A673 (cell line): ENCODE results near the gene COL4A6. TPM values are rescaled to one million over a fixed set of nuclear protein-coding genes. Genes with fewer than 3 reads are reported as not detected.

Experiments
- BruUV-seq: library from RNA; stranded (reverse); fragments of 400-500 nt; replicated peaks from 2 replicates; lab custom pipeline; 2021; lab: Mats Ljungman, UMichigan
- CTCF ChIA-PET: fragments of 300-600 bp; sonication (Branson Sonifier 250); formaldehyde crosslinking; loops from one replicate; lab custom pipeline; 2022; ENCODE audit warnings: antibody characterized with exemption; lab: Charles Lee
- POLR2A ChIA-PET: fragments of 300-600 bp; sonication (Branson Sonifier 250); formaldehyde crosslinking; loops from one replicate; lab custom pipeline; 2022; ENCODE audit warnings: antibody characterized with exemption; ENCODE audit not compliant: low non-redundant PET; lab: Charles Lee
- DNase-seq: peaks from one replicate; pipeline ENCODE4 v3.0.0-alpha.2; 2015; ENCODE audit warnings: low spot score
- H3K27ac ChIP-seq: fragments of 200-600 bp; sonication (generic); 2 replicates; pipeline ENCODE4 v1.5.1; 2016; ENCODE audit warnings: mixed run types, low read depth, mild to moderate bottlenecking, mixed read lengths, antibody characterized with exemption, low read length; ENCODE audit not compliant: poor library complexity, severe bottlenecking
- H3K27me3 ChIP-seq: fragments of 200-600 bp; sonication (generic); replicated peaks from 2 replicates; pipeline ENCODE4 v1.6.1; 2017; ENCODE audit warnings: mixed run types, low read depth, mild to moderate bottlenecking, mixed read lengths, antibody characterized with exemption, low read length; ENCODE audit not compliant: insufficient read depth, poor library complexity
- H3K36me3 ChIP-seq: fragments of 200-600 bp; sonication (generic); 2 replicates; pipeline ENCODE4 v1.6.1; 2016; ENCODE audit warnings: mixed run types, mild to moderate bottlenecking, mixed read lengths, antibody characterized with exemption, low read length; ENCODE audit not compliant: insufficient read depth, poor library complexity, severe bottlenecking
- H3K4me1 ChIP-seq: fragments of 200-600 bp; sonication (generic); 2 replicates; pipeline ENCODE4 v1.6.1; 2017; ENCODE audit warnings: mixed run types, mild to moderate bottlenecking, mixed read lengths, antibody characterized with exemption, low read length; ENCODE audit not compliant: insufficient read depth, poor library complexity, severe bottlenecking
- H3K4me3 ChIP-seq: fragments of 200-600 bp; sonication (generic); 2 replicates; pipeline ENCODE4 v1.5.1; 2016; ENCODE audit warnings: low read depth, mixed run types, mild to moderate bottlenecking, mixed read lengths, low read length; ENCODE audit not compliant: poor library complexity, severe bottlenecking
- H3K9me3 ChIP-seq: fragments of 200-600 bp; sonication (generic); 2 replicates; pipeline ENCODE4 v1.6.1; 2016; ENCODE audit warnings: mixed run types, low read depth, mild to moderate bottlenecking, mixed read lengths, antibody characterized with exemption, low read length; ENCODE audit not compliant: poor library complexity, severe bottlenecking
- CTCF ChIP-seq: fragments of 300-800, 200-600 bp; sonication (generic); conservative IDR thresholded peaks from 2 replicates; pipeline ENCODE4 v1.5.1; 2017; ENCODE audit warnings: low read depth, mild to moderate bottlenecking, antibody characterized with exemption, low read length, moderate library complexity, mixed read lengths
- EZH2 ChIP-seq: fragments of 200-600 bp; sonication (generic); IDR thresholded peaks from 2 replicates; pipeline ENCODE4 v1.6.1; 2017; ENCODE audit warnings: borderline replicate concordance, low read depth, mild to moderate bottlenecking, mixed read lengths, antibody characterized with exemption, low read length; ENCODE audit not compliant: poor library complexity, severe bottlenecking
- intact Hi-C: fragments of 100-400 bp; cut with micrococcal nuclease; formaldehyde crosslinking; loops from one replicate; pipeline ENCODE4 v1.10.0; 2022; ENCODE audit not compliant: unreplicated experiment
- total RNA-seq: library from RNA; stranded (reverse); gene quantifications from 2 replicates; pipeline ENCODE4 v1.2.3, GENCODE V29; 2021

COL4A6 gene
- total RNA-seq, 1 experiment from 2014 or later, result not detected

GRCh38 chrX:108221301-108221864, 216.8 kb downstream of the COL4A6 start:
- H3K4me3 ChIP-seq, result no peak overlapping the region
- H3K36me3 ChIP-seq, result no peaks in the 10 kb centered on the region
- no peaks in the 10 kb centered on the region for H3K9me3 ChIP-seq
- no peaks in the 10 kb centered on the region for H3K27me3 ChIP-seq
- H3K4me1 ChIP-seq, result peaks cover 3% of the 10 kb centered on the region
- BruUV-seq, result no TSS peak
- POLR2A ChIA-PET, result no interaction called here
- no peak for DNase-seq
- no peak for TF ChIP-seq EZH2
- no peak for TF ChIP-seq CTCF
- intact Hi-C loops, result no loop called here
- CTCF ChIA-PET, result no interaction called here
- H3K27ac ChIP-seq, result no peak overlapping the region

GRCh38 chrX:108219949-108220601, 218.1 kb downstream of the COL4A6 start:
- TF ChIP-seq EZH2 (no peak), CTCF (no peak)
- H3K4me1 ChIP-seq, result peaks cover 2% of the 10 kb centered on the region
- no TSS peak for BruUV-seq
- POLR2A ChIA-PET, result no interaction called here
- CTCF ChIA-PET, result no interaction called here
- H3K36me3 ChIP-seq, result no peaks in the 10 kb centered on the region
- no peak overlapping the region for H3K27ac ChIP-seq
- DNase-seq, result no peak
- intact Hi-C loops, result no loop called here
- H3K27me3 ChIP-seq, result no peaks in the 10 kb centered on the region
- no peak overlapping the region for H3K4me3 ChIP-seq
- H3K9me3 ChIP-seq, result no peaks in the 10 kb centered on the region

DNA sequence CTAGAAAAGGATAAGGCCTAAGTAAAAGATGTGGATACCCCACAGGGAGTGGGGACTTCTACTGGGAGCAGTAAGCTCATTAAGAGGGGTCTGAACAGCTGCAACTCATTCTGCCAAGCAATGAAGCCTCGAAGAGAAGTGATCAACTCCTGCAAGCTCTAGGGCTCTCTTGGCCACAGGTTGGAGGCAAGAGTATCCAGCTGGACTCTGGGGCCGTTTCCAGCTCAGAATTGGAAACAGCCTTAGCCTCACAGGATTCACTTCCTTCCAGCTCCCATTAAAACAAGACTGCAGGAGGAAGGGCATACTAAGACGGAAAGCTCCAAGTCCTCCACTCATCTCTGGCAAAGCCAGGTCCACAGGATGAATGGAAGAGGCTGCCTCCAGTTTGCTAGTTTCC, 220.3 kb downstream of the COL4A6 start:
- DNase-seq, result no peak
- no peak overlapping the region for H3K4me3 ChIP-seq
- H3K9me3 ChIP-seq, result no peaks in the 10 kb centered on the region
- POLR2A ChIA-PET, result no interaction called here
- no TSS peak for BruUV-seq
- intact Hi-C loops, result no loop called here
- no peak for TF ChIP-seq EZH2
- no peak for TF ChIP-seq CTCF
- H3K36me3 ChIP-seq, result no peaks in the 10 kb centered on the region
- no peaks in the 10 kb centered on the region for H3K27me3 ChIP-seq
- H3K4me1 ChIP-seq, result no peaks in the 10 kb centered on the region
- CTCF ChIA-PET, result no interaction called here
- H3K27ac ChIP-seq, result no peak overlapping the region
